ENCODE measurements around the gene DCTN2.
A peak's percentile ranks its signal among the peaks of the same experiment; 100 is the strongest.
"Not testable (repeated sequence)": the region's sequence is repeated elsewhere in the genome, so short reads cannot be mapped to it uniquely, and the experiment has no call there.

The DCTN2 gene

DNA sequence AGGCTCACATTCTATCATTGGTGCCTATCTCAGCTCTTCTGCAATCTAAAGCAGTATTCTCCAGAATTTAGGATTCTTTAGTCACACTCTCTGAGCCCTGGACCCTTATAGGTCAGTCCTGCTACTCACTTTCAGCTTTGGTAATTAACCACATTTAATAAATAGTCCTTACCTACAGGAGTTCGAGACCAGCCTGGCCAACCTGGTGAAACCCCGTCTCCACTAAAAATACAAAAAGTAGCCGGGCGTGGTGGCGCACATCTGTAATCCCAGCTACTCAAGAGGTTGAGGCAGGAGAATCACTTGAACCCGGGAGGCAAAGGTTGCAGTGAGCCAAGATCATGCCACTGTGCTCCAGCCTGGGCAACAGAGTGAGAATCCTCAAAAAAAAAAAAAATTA, 33.3 kb downstream of the DCTN2 start:
- not testable (repeated sequence) for DNase-seq

DNA sequence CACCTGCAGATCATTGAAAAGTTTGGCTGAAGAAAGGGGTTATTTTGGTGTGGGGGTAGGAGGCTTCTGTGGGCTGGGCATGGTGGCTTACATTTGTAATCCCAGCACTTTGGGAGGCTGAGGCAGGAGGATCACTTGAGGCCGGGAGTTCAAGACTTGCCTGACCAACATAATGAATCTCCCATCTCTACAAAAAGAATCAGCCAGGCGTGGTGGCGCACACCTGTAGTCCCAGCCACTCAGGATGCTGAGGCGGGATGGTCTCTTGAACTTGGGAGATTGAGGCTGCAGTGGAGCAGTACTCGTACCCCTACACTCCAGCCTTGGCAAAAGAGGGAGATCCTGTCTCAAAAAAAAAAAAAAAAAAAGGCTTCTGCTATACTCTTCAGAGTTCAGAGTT, 33.7 kb downstream of the DCTN2 start:
- no peak for DNase-seq

DNA sequence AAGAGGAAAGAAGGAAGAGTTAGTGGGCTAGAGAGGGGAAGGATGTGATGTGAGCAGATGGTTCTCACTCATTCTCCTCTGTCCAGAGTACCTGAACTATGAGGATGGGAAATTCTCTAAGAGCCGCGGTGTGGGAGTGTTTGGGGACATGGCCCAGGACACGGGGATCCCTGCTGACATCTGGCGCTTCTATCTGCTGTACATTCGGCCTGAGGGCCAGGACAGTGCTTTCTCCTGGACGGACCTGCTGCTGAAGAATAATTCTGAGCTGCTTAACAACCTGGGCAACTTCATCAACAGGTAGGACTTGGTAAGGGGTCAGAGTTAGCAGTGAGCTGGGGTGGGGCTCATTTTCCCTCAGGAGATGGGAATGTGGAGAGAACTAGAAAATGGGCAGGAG, 34.3 kb downstream of the DCTN2 start:
- DNase-seq, result no peak

DNA sequence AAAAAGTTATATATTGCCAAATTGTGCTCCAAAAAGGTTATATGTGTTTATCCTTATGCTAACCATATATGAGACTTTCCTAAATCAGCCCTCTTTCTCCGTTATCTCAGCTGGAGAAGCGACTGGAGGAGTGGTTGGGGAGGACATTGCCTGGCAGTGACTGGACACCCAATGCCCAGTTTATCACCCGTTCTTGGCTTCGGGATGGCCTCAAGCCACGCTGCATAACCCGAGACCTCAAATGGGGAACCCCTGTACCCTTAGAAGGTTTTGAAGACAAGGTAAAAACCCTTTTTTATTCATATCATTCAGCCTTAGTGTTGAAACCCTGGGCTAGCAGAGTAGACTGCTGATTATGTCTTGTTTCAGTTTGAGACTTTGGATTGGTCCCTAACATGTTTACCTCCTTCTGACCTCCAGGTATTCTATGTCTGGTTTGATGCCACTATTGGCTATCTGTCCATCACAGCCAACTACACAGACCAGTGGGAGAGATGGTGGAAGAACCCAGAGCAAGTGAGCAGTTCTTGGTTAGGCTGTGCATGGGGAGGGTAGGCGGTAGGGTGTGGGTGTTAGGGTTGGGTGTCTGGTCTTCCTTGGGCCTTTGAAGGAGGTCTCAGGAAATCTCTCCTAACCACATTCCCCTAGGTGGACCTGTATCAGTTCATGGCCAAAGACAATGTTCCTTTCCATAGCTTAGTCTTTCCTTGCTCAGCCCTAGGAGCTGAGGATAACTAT, 35.2 kb downstream of the DCTN2 start:
- DNase-seq, result no peak

DNA sequence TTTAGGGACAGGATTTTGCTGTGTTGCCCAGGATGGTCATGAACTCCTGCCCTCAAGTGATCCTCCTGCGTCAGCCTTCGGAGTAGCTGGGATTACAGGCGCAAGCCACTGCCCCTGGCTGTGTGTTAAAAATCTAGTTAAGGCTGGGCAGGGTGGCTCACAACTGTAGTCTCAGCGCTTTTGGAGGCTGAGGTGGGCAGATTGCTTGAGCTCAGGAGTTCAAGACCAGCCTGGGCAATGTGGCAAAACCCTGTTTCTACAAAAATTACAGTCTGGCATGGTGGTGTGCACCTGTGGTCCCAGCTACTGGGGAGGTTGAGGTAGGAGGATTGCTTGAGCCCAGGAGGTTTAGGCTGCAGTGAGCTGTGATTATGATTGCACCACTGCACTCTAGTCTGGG, 35.8 kb downstream of the DCTN2 start:
- DNase-seq, result no peak

DNA sequence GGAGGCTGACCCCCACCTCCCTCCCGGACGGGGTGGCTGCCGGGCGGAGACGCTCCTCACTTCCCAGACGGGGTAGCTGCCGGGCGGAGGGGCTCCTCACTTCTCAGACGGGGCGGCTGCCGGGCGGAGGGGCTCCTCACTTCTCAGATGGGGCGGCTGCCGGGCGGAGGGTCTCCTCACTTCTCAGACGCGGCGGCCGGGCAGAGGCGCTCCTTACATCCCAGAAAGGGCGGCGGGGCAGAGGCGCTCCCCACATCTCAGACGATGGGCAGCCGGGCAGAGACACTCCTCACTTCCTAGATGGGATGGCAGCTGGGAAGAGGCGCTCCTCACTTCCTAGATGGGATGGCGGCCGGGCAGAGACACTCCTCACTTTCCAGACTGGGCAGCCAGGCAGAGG, 39.2 kb downstream of the DCTN2 start:
- not testable (repeated sequence) for DNase-seq

GRCh38 chr12:57506541-57506940, 40.5 kb downstream of the DCTN2 start:
- not testable (repeated sequence) for DNase-seq

- DNase-seq, result not testable (repeated sequence)
These were observed 44.6 kb downstream of the DCTN2 start for GRCh38 chr12:57502311-57502969.

DNA sequence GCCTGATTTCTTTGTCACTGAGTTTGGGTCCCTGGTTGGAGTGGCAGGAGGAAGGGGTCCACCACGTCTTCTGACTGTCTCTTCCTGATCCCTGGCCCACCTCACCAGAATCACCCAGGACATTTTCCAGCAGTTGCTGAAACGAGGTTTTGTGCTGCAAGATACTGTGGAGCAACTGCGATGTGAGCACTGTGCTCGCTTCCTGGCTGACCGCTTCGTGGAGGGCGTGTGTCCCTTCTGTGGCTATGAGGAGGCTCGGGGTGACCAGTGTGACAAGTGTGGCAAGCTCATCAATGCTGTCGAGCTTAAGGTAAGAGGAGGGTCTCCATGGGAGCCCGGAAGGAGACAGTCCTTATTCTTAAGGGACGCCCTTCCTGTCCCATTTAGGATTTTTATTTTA, 46.8 kb downstream of the DCTN2 start:
- DNase-seq, result no peak

DNA sequence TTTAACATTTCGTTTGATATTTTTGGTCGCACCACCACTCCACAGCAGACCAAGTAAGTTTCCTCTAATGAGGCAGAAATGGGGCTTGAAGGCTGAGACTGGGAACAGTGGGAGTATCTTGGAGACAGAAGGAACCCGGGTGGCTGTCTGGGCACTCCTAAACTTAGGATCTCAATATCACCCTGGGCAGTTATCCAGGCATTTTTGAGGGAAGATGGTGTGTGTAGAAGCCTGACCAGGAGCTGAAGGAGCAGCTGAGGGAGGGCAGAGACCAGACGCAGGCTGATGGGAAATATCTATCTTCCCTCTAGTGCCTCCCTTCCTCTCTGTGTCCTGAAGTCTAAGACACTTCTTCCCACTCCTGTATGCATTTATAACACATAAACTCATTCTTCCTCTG, 48.4 kb downstream of the DCTN2 start:
- no peak for DNase-seq

DNA sequence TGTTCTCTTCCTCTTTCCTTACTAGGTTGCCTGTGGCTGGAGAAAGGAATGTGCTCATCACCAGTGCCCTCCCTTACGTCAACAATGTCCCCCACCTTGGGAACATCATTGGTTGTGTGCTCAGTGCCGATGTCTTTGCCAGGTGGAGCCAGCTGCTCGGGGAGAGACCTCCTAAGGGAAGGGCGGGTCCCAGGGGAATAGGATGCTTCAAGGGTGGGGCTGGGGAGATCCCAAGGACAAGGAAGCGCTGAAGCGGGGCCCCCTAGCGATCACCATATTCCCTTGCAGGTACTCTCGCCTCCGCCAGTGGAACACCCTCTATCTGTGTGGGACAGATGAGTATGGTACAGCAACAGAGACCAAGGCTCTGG, 48.9 kb downstream of the DCTN2 start:
- DNase-seq, result no peak

DNA sequence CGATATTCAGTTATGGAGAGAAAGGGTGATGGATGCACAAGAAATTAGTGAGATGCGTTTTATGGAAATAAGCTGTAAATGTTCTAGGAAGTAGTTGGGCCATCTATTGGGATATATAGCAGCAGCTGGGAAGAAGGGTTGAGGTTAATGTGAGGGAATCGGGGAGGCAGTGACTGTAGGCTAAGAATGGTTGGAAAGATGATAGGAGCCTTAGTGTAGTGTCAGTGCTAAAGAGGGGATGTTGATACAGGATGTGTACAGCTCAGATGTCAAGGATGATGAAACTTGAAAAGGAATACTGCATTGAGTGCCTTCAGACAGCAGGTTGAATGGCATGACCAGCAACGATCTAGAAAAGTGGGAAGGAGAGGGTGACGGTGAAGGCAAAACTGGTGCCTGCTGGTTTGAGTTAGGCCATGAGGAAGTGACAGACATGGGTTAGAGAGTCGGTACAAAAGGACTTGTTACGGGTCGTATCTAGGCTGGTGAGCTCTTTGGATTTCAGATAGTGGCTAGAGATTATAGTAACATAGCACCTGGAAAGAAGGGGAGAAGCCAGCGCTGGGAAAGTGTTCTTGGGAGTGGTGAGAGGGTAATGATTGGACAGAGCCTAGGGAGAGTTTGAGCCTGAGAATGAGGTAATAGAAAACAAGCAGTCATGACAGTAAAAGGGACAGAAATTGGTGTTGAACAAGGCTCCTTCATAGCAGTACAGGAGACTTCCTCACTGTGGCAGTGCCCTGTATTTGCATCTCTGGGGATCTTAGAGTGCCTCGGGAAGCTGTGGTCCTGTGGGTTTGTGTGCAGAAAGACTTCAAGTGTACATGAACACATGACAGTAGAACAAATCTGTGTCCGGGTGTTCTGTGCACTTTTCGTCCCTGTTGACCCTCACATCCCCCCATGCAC, 49.5 kb downstream of the DCTN2 start:
- DNase-seq, result no peak

GRCh38 chr12:57496822-57497221, 50.2 kb downstream of the DCTN2 start:
- no peak for DNase-seq

DNA sequence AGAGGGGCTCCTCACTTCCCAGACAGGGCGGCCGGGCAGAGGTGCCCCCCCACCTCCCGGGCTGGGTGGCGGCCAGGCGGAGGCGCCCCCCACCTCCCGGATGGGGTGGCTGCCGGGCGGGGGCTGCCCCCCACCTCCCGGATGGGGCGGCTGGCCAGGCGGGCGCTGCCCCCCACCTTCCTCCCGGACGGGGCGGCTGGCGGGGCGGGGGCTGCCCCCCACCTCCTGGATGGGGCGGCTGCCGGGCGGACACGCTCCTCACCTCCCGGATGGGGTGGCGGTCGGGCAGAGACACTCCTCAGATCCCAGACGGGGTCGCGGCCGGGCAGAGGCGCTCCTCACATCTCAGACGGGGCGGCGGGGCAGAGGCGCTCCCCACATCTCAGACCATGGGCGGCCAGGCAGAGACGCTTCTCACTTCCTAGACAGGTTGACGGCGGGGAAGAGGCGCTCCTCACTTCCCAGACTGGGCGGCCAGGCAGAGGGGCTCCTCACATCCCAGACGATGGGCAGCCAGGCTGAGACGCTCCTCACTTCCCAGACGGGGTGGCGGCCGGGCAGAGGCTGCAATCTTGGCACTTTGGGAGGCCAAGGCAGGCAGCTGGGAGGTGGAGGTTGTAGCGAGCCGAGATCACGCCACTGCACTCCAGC, 51.8 kb downstream of the DCTN2 start:
- not testable (repeated sequence) for DNase-seq

- peak; percentile 25 for DNase-seq
These were observed 55.4 kb downstream of the DCTN2 start for GRCh38 chr12:57491393-57492280.

GRCh38 chr12:57490126-57490525, 56.9 kb downstream of the DCTN2 start:
- DNase-seq, result no peak

DNA sequence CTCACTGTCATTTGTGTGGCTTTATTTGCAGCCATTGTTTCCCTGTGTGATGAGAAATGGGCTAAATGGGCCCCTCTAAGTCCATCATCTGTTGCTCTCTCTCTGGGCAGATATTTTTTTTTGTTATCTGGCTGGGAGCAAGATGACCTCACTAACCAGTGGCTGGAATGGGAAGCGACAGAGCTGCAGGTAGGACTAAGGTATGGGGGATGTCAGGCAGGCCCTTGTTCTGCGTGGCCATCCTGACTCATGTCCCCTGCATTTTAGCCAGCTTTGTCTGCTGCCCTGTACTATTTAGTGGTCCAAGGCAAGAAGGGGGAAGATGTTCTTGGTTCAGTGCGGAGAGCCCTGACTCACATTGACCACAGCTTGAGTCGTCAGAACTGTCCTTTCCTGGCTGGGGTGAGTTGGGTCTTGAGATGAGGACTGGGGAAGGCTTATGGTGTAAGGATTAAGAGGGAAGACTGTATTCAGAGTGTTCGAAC, 57.8 kb downstream of the DCTN2 start:
- no peak for DNase-seq

- DNase-seq, result no peak
These were observed 58.4 kb downstream of the DCTN2 start for GRCh38 chr12:57488402-57489156.

DNA sequence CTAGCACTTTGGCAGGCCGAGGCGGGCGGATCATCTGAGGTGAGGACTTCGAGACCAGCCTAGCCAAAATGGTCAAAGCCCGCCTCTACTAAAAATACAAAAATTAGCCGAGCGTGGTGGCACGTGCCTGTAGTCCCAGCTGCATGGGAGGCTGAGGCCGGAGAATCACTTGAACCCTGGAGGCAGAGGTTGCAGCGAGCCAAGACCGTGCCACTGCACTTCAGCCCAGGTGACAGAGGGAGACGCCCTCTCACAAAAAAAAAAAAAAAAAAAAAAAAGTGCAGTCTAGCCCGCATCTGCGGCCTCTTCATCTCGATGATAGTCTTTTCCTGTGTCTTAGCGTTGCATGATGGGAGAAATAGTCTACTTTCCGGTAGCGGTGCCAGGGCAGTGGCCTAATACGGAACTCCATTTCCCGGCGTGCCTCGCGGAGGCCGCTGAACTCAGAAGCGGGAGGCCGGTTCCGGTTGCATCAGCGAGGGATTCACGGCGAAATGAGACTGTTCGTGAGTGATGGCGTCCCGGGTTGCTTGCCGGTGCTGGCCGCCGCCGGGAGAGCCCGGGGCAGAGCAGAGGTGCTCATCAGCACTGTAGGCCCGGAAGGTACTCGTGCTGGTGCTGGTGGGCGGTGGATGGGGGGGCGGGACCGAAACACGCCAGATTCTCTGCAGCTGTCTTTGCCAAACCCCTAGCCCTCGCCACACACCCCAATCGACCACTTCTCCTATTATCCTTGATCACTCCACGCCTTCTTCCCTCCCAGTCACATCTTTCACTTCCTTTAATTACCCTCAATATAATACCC, 59.2 kb downstream of the DCTN2 start, which contains the start of gene MARS1:
MARS1 (plus strand) TSS at position 472 of the 805 bp plus-strand sequence; CDS start at position 495, 23 bp downstream.
- peak; percentile 99 for DNase-seq

DNA sequence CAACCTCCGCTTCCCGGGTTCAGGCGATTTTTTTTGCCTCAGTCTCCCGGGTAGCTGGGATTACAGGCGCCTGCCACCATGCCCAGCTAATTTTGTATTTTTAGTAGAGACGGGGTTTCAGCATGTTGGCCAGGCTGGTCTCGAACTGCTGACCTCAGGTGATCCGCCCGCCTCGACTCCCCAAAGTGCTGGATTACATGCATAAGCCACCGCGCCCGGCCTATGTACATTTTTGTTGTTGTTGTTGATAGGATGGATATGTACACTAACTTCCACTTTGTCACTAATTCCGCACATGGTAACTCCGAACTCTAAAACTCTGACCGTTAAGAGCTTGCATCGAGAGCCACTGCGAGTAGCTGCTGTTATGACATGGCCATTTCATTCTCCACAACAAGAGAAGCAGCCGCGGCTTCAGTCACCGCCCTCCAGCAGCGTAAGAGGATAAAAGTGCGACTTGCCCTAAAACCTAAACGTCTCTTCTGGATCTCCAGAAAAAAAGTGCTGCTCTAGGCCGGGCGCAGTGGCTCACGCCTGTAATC, 59.9 kb downstream of the DCTN2 start:
- no peak for DNase-seq

Data from OCI-M1 (cell line).